ENCODE data around the gene DNM1L.
"Not testable (repeated sequence)": the region's sequence is repeated elsewhere in the genome, so short reads cannot be mapped to it uniquely, and the experiment has no call there.

The DNM1L gene

DNA sequence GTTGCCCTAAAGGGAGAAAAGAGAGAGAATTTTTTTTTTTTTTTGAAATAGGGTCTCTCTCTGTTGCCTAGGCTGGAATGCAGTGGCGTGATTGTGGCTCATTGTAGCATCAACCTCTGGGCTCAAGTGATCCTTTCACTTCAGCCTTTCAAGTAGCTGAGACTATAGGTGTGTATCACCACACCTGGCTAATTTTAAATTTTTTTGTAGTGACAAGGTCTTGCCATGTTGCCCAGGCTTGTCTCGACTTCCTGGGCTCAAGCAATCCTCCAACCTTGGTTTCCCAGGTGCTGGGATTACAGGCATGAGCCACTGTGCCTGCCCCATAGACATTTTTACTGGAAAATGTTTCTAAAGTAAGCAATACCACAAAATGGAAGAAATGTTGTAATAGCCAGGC lies 39.8 kb downstream of the DNM1L start:
- Histone ChIP-seq H3K4me2 (ENCODE audit: low read length) (no peak overlapping the region), H3K4me3 (ENCODE audit: low read depth, low read length, poor library complexity, severe bottlenecking) (no peak overlapping the region), H3K27ac (ENCODE audit: low read depth, low read length, poor library complexity, severe bottlenecking) (no peak overlapping the region), H3K36me3 (ENCODE audit: insufficient read depth, low read length) (peaks cover 63% of the 10 kb centered on the region), H3K79me2 (ENCODE audit: insufficient read depth, low read length) (no peaks in the 10 kb centered on the region), H3K9me2 (ENCODE audit: low read depth, low read length) (no peaks in the 10 kb centered on the region), H3K4me1 (ENCODE audit: insufficient read depth, low read length, severe bottlenecking) (no peaks in the 10 kb centered on the region), H3F3A (ENCODE audit: insufficient read depth, low read length) (no peaks in the 10 kb centered on the region), H4K20me1 (ENCODE audit: insufficient read depth, low read length) (no peaks in the 10 kb centered on the region), H3K9ac (ENCODE audit: low read length) (no peak overlapping the region), H3K27me3 (ENCODE audit: insufficient read depth, low read length) (no peaks in the 10 kb centered on the region), H3K9me3 (ENCODE audit: low read length) (no peaks in the 10 kb centered on the region), H2AFZ (ENCODE audit: low read length) (no peak overlapping the region)
- TF ChIP-seq, protein P1, sequence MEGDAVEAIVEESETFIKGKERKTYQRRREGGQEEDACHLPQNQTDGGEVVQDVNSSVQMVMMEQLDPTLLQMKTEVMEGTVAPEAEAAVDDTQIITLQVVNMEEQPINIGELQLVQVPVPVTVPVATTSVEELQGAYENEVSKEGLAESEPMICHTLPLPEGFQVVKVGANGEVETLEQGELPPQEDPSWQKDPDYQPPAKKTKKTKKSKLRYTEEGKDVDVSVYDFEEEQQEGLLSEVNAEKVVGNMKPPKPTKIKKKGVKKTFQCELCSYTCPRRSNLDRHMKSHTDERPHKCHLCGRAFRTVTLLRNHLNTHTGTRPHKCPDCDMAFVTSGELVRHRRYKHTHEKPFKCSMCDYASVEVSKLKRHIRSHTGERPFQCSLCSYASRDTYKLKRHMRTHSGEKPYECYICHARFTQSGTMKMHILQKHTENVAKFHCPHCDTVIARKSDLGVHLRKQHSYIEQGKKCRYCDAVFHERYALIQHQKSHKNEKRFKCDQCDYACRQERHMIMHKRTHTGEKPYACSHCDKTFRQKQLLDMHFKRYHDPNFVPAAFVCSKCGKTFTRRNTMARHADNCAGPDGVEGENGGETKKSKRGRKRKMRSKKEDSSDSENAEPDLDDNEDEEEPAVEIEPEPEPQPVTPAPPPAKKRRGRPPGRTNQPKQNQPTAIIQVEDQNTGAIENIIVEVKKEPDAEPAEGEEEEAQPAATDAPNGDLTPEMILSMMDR (IDR thresholded peaks at IDR 0.05; ENCODE audit: low read length): no peak
- TF ChIP-seq EZH2 (IDR thresholded peaks at IDR 0.05; ENCODE audit: borderline replicate concordance, low read length): no peak

DNA sequence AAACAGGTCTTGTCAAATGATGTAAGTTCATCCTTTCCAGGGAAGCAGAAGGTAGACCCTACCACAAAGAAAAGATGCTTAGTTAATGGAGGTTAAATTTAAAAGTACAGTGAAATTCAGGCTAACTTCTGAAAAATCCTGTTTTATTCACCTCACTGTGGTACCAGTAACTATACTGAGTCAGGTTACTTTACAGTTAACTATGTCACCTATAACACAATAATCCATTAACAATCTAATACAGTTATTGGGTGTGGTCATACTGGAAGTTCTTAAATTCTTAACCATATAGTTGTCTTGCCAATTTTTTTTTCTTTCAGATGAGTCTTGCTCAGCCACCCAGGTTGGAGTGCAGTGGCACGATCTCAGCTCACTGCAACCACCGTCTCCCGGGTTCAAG lies 46.2 kb downstream of the DNM1L start:
- H3K9ac ChIP-seq (ENCODE audit: low read length); H4K20me1 ChIP-seq (ENCODE audit: insufficient read depth, low read length); H2AFZ ChIP-seq (ENCODE audit: low read length); H3K9me2 ChIP-seq (ENCODE audit: low read depth, low read length); H3K4me3 ChIP-seq (ENCODE audit: low read depth, low read length, poor library complexity, severe bottlenecking); H3K4me1 ChIP-seq (ENCODE audit: insufficient read depth, low read length, severe bottlenecking); H3K9me3 ChIP-seq (ENCODE audit: low read length); H3K27ac ChIP-seq (ENCODE audit: low read depth, low read length, poor library complexity, severe bottlenecking); H3F3A ChIP-seq (ENCODE audit: insufficient read depth, low read length); H3K4me2 ChIP-seq (ENCODE audit: low read length); H3K27me3 ChIP-seq (ENCODE audit: insufficient read depth, low read length); H3K79me2 ChIP-seq (ENCODE audit: insufficient read depth, low read length): not testable (repeated sequence)
- H3K36me3 ChIP-seq (ENCODE audit: insufficient read depth, low read length): peaks cover 69% of the 10 kb centered on the region

DNA sequence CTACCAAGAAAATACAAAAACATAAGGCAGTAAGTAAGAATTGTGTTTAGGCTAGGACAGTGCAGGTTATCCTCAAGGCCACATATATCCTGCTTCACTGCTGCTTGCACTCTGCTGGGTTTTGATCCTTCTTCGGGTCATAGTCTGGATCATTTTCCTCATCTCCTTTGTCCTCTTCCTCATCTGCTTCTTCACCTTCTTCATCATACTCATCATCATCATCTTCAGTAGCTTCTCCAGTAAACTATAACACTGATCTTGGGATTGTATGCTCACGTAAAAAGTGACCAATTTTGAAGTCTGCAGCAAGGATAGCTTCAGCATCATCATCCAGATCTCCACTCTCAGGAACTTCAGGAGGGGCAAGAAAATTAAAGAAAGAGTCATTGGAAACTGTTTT lies 47.2 kb downstream of the DNM1L start:
- H3K9ac ChIP-seq (ENCODE audit: low read length): no peak overlapping the region
- H3K9me3 ChIP-seq (ENCODE audit: low read length): no peaks in the 10 kb centered on the region
- no peak overlapping the region for H3K27ac ChIP-seq (ENCODE audit: low read depth, low read length, poor library complexity, severe bottlenecking)
- no peaks in the 10 kb centered on the region for H3F3A ChIP-seq (ENCODE audit: insufficient read depth, low read length)
- H3K79me2 ChIP-seq (ENCODE audit: insufficient read depth, low read length): no peaks in the 10 kb centered on the region
- no peaks in the 10 kb centered on the region for H3K9me2 ChIP-seq (ENCODE audit: low read depth, low read length)
- no peaks in the 10 kb centered on the region for H3K4me1 ChIP-seq (ENCODE audit: insufficient read depth, low read length, severe bottlenecking)
- no peak overlapping the region for H2AFZ ChIP-seq (ENCODE audit: low read length)
- no peak overlapping the region for H3K4me2 ChIP-seq (ENCODE audit: low read length)
- no peaks in the 10 kb centered on the region for H4K20me1 ChIP-seq (ENCODE audit: insufficient read depth, low read length)
- TF ChIP-seq, protein P1 (IDR thresholded peaks at IDR 0.05; ENCODE audit: low read length): no peak
- no peak for TF ChIP-seq EZH2 (IDR thresholded peaks at IDR 0.05; ENCODE audit: borderline replicate concordance, low read length)
- no peaks in the 10 kb centered on the region for H3K27me3 ChIP-seq (ENCODE audit: insufficient read depth, low read length)
- peaks cover 62% of the 10 kb centered on the region for H3K36me3 ChIP-seq (ENCODE audit: insufficient read depth, low read length)
- H3K4me3 ChIP-seq (ENCODE audit: low read depth, low read length, poor library complexity, severe bottlenecking): no peak overlapping the region

DNA sequence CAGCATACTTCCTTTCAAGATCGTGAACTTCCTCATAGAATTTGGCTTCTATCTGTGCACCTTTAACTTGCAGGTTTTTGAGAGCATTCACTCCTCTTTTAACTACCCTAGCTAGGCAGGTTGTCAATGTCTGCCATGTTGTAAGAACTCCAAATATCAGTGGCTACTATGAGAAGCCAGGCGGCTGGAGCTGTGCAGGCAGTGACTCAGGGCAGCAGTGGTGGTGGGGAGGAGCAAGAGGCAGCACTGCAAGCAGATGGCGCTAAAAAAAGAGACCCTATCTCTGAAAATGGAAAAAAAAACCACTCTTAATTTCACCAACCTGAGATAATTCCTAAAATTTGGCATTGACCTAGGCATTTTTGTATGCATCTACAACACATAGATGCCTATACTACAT lies 48.1 kb downstream of the DNM1L start:
- Histone ChIP-seq H3K4me2 (ENCODE audit: low read length) (no peak overlapping the region), H3K9ac (ENCODE audit: low read length) (no peak overlapping the region), H3K4me1 (ENCODE audit: insufficient read depth, low read length, severe bottlenecking) (no peaks in the 10 kb centered on the region), H3K27ac (ENCODE audit: low read depth, low read length, poor library complexity, severe bottlenecking) (no peak overlapping the region), H2AFZ (ENCODE audit: low read length) (no peak overlapping the region), H3K36me3 (ENCODE audit: insufficient read depth, low read length) (peaks cover 62% of the 10 kb centered on the region), H3K79me2 (ENCODE audit: insufficient read depth, low read length) (no peaks in the 10 kb centered on the region), H3F3A (ENCODE audit: insufficient read depth, low read length) (no peaks in the 10 kb centered on the region), H3K9me3 (ENCODE audit: low read length) (no peaks in the 10 kb centered on the region), H4K20me1 (ENCODE audit: insufficient read depth, low read length) (no peaks in the 10 kb centered on the region), H3K4me3 (ENCODE audit: low read depth, low read length, poor library complexity, severe bottlenecking) (no peak overlapping the region), H3K27me3 (ENCODE audit: insufficient read depth, low read length) (no peaks in the 10 kb centered on the region), H3K9me2 (ENCODE audit: low read depth, low read length) (no peaks in the 10 kb centered on the region)
- TF ChIP-seq EZH2 (IDR thresholded peaks at IDR 0.05; ENCODE audit: borderline replicate concordance, low read length): no peak
- TF ChIP-seq, protein P1 (IDR thresholded peaks at IDR 0.05; ENCODE audit: low read length): no peak
